KG1 (cell line): Measurements from ENCODE around the gene GJB3.
A peak's percentile ranks its signal among the peaks of the same experiment; 100 is the strongest.
"Not testable (repeated sequence)": the region's sequence is repeated elsewhere in the genome, so short reads cannot be mapped to it uniquely, and the experiment has no call there.

Source experiments
- DNase-seq: peaks from one replicate; lab custom pipeline; 2025; lab: John Stamatoyannopoulos, UW

The GJB3 gene

DNA sequence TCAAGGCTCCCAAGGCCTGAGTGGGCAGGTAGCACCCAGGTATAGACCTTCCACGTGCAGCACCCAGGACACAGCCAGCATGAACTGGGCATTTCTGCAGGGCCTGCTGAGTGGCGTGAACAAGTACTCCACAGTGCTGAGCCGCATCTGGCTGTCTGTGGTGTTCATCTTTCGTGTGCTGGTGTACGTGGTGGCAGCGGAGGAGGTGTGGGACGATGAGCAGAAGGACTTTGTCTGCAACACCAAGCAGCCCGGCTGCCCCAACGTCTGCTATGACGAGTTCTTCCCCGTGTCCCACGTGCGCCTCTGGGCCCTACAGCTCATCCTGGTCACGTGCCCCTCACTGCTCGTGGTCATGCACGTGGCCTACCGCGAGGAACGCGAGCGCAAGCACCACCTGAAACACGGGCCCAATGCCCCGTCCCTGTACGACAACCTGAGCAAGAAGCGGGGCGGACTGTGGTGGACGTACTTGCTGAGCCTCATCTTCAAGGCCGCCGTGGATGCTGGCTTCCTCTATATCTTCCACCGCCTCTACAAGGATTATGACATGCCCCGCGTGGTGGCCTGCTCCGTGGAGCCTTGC, 19.7 kb upstream of the GJB3 start:
- no peak for DNase-seq

DNA sequence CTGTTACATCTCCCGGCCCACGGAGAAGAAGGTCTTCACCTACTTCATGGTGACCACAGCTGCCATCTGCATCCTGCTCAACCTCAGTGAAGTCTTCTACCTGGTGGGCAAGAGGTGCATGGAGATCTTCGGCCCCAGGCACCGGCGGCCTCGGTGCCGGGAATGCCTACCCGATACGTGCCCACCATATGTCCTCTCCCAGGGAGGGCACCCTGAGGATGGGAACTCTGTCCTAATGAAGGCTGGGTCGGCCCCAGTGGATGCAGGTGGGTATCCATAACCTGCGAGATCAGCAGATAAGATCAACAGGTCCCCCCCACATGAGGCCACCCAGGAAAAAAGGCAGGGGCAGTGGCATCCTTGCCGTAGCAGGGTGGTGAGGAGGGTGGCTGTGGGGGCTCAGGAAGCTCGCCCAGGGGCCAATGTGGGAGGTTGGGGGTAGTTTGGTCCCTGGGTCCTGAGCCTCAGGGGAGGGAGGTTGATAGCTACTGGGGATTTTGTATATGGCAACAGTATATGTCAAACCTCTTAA, 19.2 kb upstream of the GJB3 start:
- DNase-seq = no peak

DNA sequence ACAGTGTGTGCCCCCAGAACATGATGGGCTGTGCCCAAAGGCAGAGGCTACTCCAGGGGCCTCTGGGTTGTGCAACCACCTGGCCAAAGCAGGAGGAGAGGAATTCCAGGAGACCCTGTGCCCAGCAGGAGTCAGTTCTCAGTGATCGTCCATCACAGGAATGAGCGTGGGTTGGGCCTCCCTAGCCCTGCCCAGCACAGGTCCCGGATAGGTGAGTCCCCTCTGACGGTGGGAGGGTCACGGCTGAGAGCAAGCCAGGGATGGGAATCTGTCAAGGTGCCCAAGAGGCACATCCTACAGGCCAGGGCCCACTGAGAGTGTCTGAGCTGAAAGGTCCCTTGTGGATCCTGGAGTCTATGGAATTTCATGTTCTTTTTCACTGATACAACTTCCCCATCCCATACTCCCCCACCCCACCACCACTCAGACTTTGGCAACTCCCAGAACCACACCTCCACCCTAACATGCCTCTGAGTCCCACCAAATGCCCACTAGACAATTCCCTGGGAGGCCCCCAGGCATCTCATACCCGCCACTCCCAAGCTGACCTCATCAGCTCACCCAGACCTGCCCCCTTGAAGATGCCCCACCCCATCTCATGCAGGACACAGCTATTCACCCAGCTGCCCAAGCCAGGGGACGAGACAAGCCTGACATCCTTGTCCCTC, 18.4 kb upstream of the GJB3 start:
- DNase-seq = no peak

DNA sequence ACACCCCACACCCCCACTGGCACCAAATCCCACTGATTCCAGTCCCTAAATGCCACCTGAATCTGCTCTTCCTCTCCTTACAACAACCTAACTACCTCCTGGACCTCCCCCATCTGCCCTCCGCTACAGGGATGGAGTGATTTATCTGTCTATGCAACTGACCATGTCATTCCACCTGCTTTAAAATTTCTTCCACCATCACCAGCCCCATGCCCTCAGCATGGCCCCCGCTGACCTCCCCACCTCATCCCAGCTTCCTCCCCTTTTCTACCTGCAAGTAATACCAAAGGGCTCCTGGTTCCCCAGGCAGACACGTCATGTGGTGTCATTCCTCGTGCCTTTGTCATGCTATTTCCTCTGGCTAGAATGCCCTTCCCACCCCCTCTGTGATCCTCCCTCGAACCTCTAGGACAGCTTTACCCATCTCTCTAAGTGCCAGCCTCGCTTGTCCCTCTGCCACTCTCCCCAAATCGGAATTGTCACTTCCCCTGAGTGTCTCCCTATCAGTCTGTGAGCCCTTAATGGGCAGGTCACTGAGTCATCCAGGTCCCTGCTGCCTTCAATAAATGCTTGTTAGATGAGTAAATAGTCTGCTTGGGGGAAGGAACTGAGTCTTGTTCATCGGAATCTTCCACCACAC, 17.8 kb upstream of the GJB3 start:
- DNase-seq = no peak

DNA sequence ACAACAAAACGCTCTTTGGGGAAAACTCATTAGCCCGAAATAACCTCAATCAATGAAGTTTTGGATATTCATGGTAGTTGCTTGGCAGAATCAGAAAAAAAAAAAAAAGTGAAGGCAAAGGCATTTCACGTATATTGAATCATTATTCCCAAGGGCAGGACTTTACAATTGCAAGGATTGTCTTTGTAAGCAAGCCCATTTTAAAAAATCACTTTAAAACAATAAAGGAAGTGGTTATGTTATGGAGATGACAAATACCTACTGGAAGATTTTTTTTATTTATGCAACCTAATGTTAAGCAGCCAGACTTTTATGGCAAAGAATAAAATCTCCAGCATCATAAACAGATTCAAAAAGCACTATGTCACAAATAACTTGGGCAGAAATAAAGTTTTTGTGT, 12.2 kb upstream of the GJB3 start:
- DNase-seq = no peak

DNA sequence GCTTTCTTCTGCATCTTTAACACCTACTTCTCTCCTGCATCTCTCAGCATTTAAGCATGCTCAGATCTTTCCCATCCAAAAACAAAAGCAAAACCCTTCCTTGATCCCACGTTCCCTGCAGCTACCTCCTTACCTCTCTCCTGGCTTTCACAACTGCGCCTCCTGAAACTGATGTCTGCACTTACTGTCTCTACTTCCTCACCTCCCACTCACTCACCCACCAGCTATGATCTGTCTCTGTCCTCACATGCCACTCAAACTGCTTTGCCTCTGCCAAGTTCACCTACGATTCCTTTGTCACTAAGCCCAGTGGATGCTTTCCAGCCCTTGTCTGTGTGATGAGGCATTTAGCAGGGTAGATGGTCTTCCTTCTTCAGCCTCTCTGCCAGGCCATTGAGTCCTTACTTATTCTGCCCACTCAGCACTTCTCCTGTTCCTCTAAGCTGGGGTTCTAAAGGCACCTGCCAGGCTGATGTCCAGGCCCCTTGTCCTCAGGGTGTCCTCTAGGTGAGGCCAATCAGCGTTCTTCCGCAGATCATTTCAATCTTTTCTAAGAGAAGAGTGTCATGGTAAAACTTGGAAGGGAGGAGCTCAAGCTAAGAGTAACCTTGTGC, 10.0 kb upstream of the GJB3 start:
- DNase-seq = no peak

DNA sequence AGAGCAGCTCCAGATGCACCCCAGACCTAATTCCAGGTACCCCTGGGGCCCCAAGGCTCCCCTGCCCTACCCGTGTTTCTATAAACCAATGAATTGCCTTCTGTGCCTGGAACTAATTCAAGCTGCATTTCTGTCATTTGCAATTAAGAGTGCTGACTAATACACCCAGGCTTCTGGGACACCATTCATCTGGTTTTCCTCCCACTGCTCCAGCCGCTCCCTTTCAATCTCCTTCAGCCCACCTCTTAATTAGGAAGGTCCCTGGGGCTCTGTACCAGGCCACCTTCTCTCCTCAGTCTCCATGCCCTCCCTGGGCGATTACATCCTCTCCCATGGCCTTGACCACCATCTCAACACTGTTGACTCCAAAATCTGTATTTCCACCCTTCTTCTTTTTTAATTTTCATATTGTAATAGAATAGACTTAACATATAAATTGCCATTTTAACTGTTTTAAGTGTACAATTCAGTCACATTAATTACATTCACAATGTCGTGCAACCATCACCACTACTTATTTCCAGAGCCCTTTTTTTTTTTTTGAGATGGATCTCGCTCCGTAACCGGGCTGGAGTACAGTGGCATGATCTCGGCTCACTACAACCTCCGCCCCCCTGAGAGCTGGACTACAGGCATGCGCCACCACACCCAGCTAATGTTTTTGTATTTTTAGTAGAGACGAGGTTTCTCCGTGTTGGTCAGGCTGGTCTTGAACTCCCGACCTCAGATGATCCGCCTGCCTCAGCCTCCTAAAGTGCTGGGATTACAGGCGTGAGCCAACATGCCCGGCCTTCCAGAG, 9.2 kb upstream of the GJB3 start:
- DNase-seq = no peak

DNA sequence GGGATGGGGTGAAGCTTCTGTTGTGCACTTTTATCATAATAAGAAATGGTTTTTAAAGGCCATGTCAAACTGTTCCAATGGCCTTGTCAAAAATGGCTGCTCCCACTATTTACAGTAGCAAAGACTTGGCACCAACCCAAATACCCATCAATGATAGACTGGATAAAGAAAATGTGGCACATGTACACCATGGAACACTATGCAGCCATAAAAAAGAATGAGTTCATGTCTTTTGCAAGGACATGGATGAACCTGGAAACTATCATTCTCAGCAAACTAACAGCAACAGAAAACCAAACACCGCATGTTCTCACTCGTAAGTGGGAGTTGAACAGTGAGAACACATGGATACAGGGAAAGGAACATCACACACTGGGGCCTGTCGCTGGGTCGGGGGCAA, 7.9 kb upstream of the GJB3 start:
- DNase-seq = not testable (repeated sequence)

DNA sequence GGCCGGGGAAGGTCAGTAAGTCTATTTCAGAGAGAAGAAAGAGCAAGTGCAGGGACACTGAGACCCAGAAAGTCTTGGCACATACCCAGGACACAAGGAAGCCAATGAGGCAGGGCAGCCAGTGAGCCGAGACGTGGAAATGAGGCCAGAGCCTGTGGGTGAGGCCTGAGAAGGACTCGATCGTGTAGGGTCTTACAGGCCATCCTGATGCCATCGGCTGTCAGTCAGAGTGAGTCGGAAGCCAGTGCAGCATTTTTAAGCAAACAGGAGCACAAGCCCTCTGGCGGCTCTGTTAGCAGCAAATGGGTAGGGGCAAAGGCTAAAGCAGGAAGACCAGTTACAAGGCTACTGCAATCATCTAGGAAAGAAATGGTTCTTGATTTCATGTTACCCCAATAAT, 6.1 kb upstream of the GJB3 start:
- no peak for DNase-seq

DNA sequence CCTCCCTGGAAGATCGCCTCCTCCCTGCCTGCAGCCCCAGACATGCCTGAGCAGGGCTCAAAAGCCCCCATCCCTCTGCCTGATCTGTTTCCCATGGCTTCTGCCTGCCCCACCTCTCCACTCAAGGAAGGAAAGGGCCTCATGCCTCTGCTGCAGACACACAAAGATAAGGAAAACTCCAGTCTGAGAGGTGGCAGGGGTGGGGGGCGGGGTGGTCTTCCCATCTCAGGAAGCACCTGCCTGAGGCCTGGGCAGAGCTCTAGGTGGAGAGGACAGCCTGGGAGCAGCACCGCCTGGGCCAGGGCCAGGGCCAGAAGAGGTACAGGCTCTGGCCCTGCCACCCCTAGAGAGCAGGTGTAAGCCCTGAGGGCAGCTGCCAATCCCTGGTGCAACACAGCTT, 4.1 kb upstream of the GJB3 start:
- DNase-seq = no peak

DNA sequence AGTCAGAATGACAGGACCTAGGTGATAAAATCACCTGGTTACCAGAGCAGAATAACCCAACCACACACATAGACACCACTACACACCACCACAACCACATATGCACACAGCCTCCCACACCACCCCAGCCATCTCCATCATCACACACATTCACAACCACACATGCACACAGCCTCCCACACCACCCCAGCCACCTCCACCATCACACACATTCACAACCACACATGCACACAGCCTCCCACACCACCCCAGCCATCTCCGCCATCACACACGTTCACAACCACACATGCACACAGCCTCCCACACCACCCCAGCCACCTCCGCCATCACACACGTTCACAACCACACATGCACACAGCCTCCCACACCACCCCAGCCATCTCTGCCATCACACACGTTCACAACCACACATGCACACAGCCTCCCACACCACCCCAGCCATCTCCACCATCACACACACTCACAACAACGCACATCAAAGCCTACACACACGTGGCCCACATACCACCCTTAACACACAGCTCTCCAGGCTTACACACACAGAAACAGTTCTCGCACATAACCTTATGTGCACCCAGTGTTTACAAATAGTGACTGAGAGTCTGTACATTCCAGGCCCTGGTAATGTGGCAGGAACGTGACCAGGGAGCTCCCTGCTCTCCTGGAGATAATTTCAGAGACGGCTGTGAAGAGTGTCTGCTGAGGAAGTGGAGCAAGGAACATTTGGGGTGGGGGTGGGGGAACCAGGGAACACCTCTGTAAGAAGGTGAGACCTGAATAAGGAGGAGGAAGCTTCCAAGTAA, 3.3 kb upstream of the GJB3 start:
- no peak for DNase-seq

DNA sequence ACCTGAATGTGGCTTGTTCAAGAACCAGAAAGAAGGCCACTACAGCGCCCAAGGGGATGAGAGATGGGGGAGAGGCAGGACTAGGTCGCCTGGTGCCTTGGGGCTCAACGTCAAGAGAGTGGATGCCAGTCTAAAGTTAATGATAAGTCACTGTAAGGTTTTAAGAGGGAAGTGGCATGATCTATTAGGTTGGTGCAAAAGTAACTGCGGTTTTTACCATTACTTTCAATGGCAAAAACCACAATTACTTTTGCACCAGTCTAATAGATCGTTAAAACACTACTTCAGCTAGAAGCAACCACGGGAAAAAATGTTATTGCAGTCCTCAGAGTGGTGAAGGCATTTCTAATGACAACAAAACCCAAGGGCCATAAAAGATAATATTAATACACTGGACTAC, 2.6 kb upstream of the GJB3 start:
- DNase-seq = no peak

DNA sequence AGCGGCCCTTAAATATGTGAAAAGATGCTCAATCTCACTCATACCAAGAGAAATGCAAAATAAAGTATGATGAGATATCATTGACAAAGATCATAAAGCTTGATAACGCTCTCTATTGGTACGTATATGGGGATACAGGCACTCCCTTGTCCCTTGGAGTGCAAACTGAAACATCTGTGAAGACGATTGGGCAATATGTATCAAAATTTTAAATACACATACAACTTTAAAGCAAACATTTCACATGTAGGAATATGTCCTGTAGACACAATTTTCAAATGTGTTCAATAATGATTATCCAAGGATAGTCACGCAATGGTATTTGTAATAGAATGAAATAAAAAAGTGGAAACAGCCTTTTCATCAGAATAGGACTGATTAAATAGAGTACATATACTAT, 2.0 kb upstream of the GJB3 start:
- DNase-seq = no peak

DNA sequence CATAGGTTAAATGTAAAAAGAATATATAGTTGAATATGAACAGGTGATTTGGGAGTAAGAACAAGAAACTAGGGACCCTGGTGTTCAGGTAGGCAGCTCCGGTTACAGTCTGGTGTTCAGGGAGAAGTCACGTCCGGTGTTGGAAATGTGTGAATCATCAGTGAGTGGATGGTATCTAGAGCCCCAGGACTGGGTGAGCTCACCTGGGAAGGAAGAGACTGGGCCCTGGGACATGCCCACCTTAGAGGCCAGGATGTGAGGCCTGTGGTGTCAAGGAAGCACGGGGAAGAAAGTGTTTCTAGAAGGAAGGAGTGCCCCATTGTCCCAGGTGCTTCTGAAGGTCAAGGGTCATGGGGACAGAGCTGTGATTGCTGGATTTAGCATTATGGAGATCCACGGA, 1.5 kb upstream of the GJB3 start:
- DNase-seq = no peak

DNA sequence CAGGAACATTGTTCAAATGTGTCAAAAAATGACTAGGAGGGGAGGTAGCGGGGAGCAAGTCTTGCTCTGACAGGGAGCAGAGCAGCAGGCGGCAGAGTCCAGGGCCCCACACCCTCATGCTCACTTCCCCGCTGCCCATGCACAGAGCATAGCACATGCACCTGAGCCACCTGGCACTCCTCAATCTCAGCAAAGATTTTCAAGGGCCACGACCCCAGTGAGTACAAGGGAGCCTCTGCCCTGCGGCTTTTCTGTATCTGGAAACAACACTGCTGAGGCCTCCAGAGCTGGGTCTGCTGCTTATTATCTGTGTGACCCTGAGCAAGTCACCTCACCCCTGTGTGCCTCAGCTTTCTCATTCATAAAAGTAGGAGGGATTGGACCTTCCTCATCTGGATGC, 1.1 kb upstream of the GJB3 start:
- DNase-seq = no peak

DNA sequence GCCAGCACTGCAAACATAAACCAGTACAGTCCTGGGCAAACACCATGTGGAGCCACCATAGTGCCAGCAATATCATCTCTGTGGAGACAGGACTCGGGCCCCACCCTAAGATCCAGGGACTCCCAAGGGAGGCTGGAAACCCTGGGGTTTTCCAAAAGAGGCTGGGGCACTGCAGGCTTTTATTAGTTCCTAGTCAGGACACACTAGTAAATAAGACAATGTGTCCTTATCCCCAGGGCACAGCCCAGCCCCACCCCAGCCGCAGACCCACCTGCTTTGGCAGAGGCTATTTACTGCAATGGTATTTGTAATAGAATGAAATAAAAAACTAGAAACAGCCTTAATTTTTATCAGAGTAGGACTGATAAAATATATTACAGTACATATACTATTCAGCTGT, 486 bp upstream of the GJB3 start:
- no peak for DNase-seq

DNA sequence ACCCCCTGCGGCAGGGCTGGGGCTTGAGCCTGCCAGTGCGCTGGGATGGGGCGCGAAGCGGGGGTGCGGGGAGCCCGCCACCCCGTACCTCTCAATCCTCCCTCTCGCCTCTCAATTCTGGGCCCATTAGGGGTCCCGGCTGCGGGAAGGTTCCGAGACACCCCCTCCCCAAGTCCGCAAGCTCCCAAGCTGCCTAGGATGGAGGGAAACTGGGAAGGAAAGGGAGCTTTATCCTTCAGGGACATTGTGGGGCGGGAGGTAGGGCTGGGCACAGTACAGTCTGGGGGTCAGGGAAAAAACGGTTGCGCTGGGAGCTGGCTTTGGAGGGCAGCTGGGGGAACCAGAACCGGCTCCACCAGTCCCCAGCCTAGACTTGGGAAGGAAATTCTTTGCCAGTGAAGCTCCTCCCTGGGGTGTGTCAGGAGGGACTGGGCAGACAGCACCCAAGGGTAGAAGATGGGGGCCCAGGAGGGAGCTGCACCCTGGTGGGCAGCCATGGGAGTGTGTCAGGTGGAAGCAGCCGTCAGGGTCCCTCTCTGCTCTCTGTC, 904 bp downstream of the GJB3 start:
- DNase-seq = no peak

DNA sequence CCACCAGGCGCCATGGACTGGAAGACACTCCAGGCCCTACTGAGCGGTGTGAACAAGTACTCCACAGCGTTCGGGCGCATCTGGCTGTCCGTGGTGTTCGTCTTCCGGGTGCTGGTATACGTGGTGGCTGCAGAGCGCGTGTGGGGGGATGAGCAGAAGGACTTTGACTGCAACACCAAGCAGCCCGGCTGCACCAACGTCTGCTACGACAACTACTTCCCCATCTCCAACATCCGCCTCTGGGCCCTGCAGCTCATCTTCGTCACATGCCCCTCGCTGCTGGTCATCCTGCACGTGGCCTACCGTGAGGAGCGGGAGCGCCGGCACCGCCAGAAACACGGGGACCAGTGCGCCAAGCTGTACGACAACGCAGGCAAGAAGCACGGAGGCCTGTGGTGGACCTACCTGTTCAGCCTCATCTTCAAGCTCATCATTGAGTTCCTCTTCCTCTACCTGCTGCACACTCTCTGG, 3.8 kb downstream of the GJB3 start:
- DNase-seq = no peak

DNA sequence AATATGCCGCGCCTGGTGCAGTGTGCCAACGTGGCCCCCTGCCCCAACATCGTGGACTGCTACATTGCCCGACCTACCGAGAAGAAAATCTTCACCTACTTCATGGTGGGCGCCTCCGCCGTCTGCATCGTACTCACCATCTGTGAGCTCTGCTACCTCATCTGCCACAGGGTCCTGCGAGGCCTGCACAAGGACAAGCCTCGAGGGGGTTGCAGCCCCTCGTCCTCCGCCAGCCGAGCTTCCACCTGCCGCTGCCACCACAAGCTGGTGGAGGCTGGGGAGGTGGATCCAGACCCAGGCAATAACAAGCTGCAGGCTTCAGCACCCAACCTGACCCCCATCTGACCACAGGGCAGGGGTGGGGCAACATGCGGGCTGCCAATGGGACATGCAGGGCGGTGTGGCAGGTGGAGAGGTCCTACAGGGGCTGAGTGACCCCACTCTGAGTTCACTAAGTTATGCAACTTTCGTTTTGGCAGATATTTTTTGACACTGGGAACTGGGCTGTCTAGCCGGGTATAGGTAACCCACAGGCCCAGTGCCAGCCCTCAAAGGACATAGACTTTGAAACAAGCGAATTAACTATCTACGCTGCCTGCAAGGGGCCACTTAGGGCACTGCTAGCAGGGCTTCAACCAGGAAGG, 4.3 kb downstream of the GJB3 start:
- no peak for DNase-seq

DNA sequence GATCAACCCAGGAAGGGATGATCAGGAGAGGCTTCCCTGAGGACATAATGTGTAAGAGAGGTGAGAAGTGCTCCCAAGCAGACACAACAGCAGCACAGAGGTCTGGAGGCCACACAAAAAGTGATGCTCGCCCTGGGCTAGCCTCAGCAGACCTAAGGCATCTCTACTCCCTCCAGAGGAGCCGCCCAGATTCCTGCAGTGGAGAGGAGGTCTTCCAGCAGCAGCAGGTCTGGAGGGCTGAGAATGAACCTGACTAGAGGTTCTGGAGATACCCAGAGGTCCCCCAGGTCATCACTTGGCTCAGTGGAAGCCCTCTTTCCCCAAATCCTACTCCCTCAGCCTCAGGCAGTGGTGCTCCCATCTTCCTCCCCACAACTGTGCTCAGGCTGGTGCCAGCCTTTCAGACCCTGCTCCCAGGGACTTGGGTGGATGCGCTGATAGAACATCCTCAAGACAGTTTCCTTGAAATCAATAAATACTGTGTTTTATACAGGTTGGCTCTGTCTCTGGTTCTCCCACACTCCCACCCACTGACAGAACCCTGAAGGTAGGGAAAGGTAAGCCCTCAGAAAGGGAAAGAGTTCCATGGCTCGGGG, 5.0 kb downstream of the GJB3 start:
- DNase-seq = peak; percentile 39
